HG03571 (cell line): ENCODE measurements around the gene ADGRG6.

ENCODE experiments used
- ATAC-seq: cut with Tn5 transposase; IDR thresholded peaks from one replicate; pipeline ENCODE4 v1.9.1; 2021; ENCODE audit not compliant: unreplicated experiment

Gene ADGRG6

DNA sequence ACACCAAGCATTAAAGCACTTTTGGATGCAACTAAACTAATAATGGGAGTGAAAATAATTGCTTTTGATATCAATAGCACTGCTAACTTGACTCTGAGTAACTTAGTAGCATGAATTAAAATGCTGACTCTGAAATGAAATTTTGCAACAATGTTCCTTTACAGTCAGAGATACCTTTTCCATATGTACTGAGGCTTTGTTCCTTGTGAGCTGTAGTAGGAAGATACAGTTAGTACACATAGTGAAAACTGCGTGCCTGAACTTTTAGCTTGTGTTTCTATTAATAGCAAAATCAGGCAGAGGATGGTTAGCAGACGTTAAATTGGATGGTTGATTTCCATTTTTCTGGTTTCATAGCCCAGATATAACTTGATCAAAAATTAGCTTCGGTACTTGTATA is 18.6 kb downstream of the ADGRG6 start:
- no peak for ATAC-seq

DNA sequence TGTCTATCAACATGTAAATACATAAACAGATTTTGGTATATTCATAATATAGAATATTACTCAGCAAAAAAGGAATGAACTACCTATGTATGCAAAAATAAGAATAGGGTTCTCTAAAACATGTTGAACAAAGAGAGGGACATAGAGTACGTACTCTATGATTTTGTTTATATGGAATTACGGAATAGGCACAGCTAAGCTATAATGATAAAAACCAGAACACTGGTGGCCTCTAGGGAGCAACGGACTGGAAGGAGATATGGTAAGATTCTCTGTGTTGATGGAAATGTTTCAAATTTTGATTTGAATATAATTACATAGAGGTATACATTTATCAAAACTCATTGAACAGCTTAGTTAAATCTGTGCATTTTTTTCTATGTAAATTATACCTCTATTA is 19.6 kb downstream of the ADGRG6 start:
- no peak for ATAC-seq

DNA sequence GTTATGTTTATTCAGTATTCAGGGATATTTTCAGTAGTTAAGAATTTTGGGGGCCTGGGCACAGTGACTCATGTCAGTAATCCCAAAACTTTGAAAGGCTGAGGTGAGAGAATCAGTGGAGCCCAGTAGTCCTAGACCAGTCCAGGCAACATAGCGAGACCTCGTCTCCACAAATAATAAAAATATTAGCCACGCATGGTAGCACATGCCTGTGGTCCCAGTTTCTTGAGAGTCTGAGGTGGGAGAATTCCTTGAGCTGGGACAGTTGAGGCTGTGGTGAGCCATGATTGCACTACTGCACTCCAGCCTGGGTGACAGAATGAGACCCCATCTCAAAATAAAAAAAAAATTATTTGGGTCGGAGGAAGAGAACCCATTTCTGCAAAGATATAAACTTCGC is 20.3 kb downstream of the ADGRG6 start:
- no peak for ATAC-seq

DNA sequence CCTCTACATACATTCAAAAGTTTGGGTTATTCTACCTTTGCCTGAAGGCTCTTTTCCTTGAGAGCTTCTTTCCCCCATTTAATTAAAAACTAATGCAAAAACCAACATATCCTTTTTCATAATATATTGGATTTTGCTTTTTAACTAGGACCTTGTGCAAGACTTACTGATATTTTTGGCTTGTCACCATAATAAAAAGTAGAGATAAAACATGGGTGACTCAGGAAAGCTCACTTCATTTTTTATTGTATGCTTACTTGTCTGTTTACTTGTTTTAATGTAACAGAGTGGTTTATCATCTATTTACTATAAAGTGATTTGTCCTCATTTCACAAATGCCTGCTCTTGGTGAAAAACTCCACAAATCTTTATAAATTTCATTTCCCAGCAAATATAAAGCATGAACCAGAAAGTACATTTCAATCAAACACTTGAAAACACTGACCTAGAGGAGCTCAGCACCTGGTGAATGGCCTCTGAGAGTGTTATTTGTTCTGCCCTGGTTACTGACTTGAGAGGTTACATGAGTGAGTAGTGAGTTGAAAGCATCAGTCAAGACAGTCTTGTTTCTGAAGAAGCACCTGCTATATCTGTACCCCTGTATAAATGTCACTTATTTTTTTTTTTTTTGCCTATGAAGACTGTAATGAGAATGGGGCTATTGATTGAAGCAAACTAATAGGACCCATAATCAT is 20.8 kb downstream of the ADGRG6 start:
- ATAC-seq = no peak

DNA sequence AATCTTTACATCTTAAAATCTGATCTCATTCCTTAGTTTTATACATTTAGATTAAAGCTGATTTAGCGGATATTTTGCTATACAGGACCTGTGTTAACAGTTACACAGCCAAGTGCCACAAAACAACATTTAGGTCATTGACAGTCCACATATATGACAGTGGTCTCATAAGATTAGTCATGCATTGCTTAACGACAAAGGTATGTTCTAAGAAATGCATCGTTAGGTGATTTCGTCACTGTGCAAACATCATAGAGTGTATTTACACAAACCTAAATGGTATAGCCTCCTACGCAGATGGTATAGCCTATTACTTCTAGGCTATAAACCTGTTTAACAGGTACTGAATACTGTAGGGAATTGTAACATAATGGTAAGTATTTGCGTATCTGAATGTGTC is 21.6 kb downstream of the ADGRG6 start:
- ATAC-seq = no peak

DNA sequence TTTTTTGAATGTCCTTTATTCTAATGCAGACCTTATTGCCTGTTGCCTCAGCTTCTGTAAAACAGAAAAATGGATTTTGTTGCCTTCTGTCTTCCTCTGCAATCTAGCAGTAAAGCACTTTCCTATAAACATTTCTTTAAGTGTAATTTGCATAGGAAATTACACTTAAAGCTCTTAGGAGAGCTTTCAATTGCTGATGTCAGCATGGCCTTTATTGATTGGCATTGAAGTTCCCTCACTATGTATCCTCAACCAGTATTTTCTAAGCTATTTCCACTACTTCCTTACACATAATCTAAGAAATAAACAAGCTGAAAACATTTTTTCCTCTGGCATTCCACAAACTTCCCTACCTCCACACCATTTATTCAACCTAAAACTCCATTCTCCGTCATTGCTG is 22.3 kb downstream of the ADGRG6 start:
- ATAC-seq = no peak

DNA sequence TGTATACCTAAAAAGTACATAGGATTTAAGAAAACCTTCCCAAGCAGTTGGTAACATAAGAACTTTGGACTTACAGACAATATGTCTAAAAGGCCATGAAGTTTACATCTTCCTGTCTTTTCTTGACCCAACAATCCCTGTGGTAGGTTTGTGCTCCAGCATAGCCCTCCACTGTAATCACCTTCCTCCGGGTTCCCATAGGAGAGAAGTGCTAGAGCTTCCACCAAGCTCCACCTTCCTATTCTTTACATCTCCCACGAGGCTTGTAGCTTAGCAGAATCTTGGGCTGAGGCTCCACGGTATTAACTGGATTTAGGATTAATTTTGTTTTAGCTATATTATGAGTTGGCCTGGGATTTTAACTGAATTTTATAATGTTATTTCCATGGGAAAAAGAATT is 23.3 kb downstream of the ADGRG6 start:
- ATAC-seq = no peak

DNA sequence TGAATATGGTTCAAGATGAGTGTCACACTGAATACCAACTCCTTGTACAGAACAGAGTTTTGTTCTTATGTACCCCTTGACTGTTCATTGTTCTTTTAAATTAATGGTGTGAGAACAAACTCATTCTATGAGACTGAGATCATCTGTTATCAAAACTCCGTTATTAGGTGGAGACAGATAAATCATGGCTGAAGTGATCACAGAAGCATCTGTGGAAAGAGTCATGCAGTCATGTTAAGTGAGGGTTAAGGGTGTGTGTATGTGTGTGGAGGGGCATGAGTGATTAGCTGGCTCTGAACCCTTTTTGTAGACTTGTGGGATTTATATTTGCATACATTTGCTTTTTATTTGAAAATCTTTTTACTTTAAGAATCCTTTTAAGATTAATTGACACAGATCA is 24.7 kb downstream of the ADGRG6 start:
- no peak for ATAC-seq

DNA sequence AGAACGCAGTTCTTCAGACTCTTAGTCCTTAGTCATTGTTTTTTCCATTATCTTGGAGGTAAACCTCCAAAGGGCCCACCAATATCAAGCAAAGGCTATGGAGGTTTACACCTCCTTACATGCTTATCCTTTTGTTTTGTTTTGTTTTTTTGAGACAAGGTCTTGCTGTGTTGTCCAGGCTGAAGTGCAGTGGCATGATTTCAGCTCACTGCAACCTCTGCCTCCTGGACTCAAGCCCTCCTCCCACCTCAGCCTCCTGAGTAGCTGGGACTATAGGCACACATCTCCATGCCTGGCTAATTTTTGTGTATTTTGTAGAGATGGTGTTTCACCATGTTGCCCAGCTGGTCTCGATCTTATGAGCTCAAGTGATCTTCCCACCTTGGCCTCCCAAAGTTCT is 26.3 kb downstream of the ADGRG6 start:
- no peak for ATAC-seq

DNA sequence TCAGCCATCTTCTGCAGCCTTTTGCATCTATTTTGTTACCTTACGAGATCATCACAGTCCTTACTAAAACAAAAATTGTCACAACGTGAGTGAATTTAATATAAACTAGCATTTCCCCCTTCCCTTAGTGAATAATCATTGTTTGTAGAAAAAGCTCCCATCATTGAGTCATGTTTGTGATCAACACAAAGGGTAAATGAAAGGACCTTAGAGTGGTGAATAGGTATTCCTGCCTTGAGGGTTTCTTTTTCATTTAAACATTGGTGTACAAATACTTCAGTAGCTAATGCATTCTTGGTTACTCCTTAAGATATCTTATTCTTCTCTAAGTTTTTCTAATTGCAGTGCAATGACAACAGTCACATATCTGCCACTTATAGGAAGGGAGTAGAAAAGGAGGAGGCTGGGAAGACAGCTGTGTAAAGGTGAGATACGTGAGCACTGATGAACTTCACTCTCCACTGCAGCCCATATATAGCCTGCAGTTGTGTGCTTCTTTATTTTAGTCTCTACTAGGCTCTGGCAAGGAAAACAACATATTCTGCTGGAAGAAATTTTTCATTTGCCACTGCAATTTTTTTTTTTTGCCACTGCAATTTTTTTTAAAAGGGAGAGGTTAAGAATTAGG is 27.8 kb downstream of the ADGRG6 start:
- ATAC-seq = no peak

DNA sequence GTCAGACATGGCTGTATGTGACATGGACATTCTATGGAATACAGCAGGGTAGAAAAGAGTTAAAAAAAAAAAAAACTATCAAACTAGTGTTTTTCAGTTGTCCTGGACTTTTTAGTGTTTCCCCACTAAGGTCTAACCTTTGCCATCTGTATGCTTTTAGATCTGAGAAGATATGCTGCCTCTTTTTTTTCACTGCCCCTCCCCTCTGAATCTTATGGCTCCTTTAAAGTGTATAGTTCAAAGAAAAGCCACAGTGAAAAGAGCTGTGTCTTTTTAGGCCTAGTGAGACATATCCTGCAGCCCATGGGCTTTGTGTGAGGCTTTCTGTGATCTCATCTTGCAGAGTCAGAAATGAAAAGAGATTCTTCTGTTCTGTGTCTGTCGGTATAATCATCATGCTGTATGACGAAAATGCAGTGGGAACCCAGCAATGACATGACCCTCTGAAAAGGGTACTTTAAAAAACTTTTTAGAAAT is 29.3 kb downstream of the ADGRG6 start:
- ATAC-seq = no peak

DNA sequence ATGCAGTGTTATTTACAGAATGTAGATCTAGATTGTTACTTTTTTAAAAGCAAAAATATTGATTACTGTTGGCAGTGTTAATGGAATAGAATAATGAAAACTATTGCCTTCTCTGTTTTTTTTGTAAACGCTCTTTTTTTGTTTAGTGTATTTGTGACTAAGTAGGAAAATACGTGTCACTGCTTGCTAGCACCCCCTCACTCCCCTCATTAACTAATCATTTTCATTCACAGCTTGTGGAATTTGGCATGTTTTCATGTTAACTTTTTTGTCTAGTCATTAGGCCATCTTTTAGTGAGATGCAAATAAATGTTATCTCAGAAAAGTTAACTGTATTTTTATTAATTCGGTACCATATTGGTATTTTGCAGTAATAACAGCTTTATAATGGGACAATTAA is 29.8 kb downstream of the ADGRG6 start:
- no peak for ATAC-seq

DNA sequence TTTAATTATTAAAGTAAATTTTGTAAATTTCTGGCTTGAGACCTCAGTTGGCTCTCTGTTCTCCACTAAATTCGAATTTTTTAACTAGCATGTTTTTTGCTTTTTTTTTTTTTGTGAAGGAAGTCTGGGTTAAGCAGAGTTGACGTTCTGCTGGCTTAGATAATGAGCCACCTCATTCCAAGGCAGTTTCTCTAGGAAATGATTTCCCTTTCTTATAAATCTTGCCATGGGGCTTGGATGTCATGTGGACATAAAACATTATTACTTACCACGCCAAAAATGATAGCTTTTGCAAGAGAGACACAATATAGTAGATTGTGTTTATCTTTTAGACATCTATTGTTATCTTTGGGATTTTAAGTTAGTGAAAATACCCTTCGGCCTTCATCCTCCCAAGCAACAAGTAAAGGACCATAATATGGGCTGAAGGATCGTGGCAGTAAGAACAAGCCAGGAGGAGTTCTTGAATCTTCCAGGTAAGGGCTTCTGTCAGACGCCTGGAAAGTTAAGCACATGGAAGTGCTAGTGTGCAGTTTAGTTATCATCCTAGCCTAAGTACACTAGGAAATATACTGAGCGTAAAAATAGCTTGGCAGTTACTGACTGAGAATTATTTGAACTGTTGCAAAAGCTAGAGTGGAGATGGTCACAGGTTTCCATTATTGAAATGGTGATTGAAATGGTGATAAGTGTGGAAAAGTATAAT is 30.7 kb downstream of the ADGRG6 start:
- ATAC-seq = no peak

DNA sequence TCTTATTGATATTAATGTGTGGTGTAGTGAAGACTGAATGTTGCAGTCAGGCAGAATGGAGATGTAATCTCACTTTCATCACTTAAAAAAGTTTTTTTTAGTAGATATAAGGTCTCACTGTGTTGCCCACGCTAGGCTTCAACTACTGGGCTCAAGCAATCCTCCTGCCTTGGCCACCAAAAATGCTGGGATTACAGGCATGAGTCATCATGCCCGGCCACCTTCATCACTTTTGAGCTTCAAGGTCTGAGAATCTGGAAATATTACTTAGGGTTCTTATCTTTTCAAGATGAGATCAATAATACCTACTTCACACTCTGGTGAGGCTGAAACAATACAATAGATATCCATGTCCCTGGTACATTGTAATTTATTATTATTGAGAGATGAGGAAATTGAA is 31.6 kb downstream of the ADGRG6 start:
- ATAC-seq = no peak

DNA sequence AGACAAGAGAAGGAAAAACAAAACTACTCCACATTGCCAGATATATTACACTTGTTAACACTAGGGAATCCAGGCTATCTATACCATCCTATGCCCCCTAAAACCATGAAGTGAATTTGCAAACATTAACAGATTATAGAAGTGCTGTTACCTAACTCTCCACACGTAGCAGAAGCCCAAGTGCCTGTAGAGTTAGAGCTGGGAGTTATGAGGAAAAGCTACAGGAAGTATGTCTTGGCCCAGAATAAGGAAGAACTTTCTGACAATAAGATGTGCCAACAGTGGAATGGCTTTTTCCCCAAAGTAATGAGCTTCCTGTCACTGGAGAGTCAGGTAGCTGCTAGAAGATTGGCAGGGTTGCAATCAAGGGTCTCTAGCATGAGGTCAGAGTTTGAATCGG is 32.5 kb downstream of the ADGRG6 start:
- no peak for ATAC-seq

DNA sequence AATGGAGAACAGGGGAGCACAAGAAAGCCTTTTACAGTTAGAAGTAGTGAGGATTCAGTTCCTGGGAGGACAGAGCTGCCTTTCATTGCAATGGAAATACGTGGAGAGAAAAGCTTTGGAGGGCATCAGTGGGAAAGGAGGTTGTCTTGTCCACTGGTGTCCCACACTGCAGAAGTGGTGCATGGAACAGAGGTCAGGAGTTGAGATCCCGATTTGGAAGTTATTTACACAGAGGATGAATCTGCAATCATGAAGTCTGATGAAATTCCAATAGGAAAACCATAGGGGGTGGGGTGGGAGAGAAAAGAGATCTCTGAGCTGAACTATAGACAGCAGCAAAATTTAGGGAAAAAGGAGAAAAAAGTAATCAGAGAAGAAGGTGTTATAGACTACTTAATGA is 33.6 kb downstream of the ADGRG6 start:
- no peak for ATAC-seq

DNA sequence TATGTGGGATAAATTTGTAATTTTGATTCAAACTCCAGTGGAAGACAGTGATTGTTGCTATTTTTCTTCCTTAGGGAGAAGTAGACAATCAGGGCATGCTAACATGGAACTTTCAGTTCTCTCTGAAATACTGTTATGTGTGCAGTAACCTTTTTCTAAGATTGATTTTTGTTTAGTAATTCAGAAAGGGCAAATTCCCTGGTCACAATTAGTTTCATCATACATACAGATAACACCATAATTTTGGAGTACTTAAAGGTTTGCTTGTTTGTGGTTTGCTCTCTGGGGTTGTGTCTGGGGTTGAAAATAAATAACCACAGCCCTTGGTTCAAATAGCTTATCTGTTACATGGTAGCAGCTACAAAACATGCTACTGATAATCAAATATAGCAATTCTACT is 34.4 kb downstream of the ADGRG6 start:
- no peak for ATAC-seq

DNA sequence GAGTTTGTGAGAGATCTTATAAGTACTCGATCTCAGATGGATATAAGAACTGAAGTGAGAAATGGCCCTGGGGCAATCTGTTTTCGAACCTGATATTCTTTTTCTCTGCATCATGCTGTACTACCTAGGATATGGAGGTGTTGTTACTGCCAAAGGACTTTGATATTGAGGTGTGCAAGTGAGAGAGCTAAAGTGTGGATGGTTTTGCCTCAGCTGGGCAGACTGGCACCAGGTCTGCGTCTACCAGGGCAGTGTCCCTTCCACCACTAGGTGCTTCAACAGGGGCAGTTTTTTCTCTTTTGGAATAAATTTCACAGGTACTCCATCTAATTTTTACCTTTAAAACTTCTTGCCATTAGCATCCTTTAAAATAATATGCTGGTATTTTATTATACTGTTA is 35.0 kb downstream of the ADGRG6 start:
- no peak for ATAC-seq

DNA sequence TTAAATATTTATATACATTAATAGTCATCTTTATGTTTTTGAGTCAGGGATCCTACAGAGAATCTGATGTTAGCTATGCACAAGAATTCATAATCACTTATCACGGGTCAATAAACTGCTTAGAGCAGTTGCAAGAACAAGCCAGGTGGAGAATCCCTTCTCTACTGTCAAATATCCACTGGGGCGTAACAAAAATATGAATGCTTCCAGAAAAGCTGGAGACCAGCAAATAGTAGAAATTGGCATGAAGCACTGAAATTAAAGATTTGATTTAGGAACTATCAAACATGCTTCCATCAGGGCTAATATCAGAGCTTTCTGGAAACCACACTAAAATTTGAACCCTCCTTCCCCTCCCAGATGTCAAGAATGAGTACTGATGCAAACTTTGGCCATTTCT is 37.3 kb downstream of the ADGRG6 start:
- no peak for ATAC-seq

DNA sequence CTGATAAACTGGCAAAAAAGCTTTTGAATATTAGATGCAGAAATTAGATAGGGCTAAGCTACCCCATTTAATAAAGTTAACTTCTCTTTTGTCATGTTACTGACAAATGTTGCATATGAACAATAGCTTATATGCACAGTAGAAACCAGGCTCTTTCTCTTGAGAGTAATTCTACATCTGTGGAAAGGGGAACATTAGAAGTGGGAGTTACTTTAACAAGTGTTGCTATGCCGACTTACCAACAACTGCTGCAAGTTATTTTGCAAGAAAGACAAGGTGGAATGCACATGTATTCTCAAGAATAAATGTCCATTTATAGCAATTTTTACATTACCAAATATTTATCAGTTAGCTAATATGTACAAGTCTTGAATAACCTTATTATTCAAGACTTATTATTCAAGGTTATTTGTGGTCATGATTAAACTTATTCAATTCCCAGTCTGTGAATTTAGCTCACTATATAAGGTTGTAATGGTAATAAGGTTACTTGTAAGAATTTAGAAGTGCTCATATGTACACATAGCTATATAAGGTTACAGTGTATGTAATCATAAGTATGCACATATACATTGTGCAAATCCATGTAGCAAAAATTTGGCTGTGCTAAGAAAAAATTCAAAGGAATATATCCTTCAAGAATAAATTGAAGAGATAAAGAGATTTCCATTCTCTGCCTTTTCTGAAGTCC is 38.3 kb downstream of the ADGRG6 start:
- ATAC-seq = no peak

DNA sequence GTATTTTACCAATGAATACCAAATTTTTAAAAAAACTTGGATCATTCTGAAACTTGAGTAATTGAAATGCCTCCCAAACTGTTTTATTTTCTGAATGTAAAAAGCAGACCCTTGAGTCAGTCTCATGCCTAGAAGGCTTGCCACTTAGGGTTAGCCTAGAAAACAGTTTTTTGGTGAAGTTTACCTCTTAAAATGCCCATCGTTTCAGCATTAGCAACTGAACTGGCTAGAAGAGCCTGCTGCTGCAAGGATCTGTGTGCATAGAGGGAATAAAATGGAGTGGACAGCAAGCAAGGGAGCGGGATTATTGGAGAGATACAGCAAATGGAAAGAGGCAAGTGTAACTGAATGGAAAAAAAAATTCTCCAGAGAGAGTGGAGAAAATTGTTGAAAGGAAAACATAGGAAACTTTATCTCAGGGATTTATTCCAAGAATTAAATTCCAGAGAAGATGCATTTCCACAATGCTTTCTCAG is 40.1 kb downstream of the ADGRG6 start:
- no peak for ATAC-seq

DNA sequence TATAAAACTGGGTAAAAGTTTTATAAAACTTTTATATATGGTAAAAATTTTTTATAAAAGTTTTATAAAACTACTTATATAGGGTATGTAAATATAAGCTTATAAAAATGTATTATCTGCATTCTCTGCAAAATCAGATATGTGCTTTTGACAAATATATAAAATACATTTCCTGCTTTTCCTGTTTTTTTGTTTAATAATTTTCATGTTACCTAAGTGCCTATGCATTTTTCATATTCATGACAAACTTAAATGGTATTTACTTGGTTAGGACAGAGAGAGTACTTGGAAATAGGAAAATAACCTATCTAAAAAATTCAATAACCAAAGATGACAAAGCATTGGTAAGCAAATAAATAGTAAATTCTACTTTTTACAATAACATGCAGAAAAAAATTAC is 41.2 kb downstream of the ADGRG6 start:
- ATAC-seq = no peak
